Pulmonary artery endothelial cell (primary cell): ENCODE measurements around the gene BCR. TPM values are rescaled to one million over a fixed set of nuclear protein-coding genes. Genes with fewer than 3 reads are reported as not detected.

ENCODE experiments used
- DNase-seq: peaks from one replicate; pipeline ENCODE4 v3.0.0-alpha.2; 2011; ENCODE audit warnings: low read depth, low spot score
- total RNA-seq: library from RNA; depleted of rRNA; stranded (reverse); fragments of >200 nt; gene quantifications from 2 replicates; pipeline ENCODE4 v1.2.3, GENCODE V29; 2014

Gene BCR
- total RNA-seq, 1 donor from 2014 or later, result 131 TPM

- DNase-seq, result no peak
These were observed 49.3 kb downstream of the BCR start for GRCh38 chr22:23229646-23230045.

DNA sequence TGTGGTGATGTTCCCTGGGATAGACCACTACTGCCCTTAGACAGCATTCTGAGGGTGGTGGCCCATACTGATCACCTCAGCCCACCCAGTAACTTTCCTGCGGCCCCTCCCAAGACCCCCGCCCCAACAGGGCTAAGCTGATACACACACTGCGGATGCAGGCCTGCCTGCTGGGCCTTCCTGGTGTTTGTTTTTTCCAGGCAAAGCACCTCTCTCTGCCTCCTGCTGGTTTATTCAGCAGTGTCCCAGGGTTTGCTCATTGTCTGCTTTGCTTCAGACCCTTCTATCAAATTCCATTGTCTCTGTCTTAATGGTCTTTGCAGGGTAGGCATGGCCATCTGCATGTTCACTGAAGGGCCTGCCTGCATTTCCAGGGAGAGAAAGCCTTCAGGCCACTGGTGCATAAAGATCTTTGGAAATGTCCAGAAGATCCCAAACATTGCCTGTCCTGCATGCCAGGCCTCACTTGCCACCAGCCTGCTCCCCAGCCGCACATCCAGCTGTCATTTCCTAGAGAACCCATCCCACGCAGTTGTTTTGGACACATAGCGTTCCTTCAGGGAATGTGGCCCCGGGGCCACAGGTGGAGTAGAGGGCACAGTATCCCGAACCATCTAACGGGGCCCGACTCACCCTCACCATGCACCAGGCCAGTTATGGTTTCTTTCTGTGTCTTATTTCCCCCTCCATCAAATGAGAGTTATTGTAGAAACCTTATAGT is 50.2 kb downstream of the BCR start:
- DNase-seq, result no peak

- no peak for DNase-seq
These were observed 51.3 kb downstream of the BCR start for GRCh38 chr22:23231471-23232093.

DNA sequence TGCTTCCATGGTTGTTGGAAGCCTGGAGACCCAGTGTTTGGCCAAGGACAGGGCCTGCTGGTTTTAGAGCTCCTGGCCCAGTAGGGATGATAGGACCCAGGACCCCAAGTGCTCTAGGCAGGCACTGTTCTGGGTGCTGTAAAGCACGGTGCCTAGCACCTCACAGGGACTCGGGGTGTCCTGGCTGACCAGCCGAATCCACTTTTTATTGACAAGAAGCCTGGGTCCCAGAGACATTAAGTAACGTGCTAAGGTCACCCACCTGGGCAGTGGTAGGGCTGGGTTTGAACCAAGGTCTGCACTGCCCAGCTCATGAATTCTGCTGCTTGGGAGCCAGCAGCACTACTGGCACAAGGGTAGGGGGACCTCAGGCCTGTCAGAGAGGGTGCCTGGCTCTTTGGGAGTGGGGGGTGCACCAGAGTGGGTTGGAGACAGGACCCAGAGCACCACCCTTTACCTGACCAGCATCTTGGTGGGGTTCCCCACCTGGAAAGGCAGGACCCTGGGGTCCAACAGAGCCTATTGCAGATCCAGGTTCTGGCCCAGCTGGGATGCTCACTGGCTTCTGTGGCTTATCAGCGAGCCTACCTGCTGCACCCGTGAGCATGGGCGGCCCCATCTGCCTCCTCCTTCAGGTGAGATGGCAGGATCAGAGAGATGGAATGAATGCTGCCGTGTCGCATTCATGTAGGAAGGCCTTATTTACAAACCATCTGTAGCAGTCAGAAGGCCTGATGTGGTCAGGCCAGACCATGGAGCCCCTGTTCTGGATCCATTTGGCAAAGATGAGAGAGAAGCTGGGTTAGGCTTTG is 52.0 kb downstream of the BCR start:
- no peak for DNase-seq

GRCh38 chr22:23233084-23233531 is 52.8 kb downstream of the BCR start:
- no peak for DNase-seq

- no peak for DNase-seq
These were observed 53.6 kb downstream of the BCR start for GRCh38 chr22:23233752-23234408.

- DNase-seq, result no peak
These were observed 54.3 kb downstream of the BCR start for GRCh38 chr22:23234409-23235161.

- DNase-seq, result no peak
These were observed 55.1 kb downstream of the BCR start for GRCh38 chr22:23235425-23235824.

DNA sequence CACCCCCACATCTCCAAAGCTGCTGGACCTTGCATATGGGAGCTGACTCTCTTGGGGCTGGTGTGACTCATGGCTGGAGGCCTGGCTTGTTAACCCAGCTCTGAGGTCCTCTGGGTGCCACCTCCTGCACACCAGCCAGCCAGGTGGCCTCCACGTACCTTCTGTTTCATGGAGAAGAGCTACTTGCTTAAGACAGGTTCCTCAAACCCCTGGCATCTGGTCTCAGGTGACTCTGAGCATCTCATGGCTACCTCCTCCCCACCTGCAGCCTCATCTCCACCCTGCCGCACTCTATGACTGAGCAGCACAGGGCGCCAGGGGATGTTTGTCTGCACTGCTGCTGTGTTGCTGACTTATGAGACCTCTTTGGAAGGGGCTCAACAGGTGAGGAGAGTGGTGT is 55.7 kb downstream of the BCR start:
- DNase-seq, result no peak

DNA sequence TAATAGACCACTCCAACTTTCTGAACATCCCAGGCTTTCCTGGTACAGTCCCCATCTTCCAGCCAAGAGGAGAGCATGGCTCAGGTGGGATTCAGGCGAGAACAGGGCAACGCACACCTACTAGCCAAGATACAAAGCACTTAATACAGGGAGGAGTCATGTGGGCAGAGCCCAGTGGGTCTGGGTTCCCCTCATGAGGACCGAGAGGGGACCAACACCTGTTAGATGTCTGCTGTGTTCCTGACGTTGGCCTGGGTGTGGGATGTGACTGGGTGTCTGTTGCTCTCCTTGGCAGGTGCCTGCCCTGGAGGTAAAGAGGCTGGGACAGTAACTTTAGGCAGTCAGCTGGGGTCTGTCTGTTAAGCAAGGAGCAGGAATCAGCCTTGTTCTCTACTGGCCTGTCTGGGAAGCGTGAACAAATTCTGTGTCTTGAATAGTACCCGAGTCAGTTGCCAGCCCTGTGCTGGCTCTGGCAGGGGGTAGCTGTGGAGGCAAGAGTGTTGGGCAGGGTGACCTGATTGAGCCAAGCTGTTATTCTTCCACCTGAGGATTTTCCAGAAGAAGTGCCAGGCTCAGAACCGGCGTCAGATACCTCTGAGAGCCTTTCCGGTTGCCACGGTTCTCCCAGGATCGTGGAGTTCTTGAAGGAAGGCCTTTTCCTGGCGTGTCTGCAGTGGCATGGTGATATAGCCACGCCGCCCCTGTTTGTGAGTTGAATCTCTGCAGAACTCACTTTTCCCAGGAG is 56.3 kb downstream of the BCR start:
- no peak for DNase-seq

- DNase-seq, result no peak
These were observed 57.0 kb downstream of the BCR start for GRCh38 chr22:23237201-23237798.

- DNase-seq, result no peak
These were observed 57.5 kb downstream of the BCR start for GRCh38 chr22:23237841-23238240.

DNA sequence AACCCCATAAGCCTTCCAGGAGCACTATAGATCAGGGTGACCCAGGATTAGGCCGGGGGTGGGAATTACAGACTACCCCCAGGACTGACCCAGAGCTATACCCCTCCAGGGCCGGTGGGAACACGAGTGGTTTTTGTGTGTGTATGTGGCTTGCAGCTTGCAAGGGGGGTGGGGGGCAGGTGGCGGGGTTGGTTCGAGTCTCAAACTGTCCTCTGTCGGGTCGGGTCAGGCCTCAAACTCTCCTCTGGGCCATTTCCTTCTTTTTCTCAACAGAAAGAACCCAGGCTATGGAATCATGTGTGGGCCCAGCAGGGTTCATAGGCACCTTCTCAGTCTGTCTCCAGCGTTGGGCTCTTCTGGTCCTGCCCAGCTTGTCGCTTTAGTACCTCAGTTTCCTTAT is 58.4 kb downstream of the BCR start:
- DNase-seq, result no peak

DNA sequence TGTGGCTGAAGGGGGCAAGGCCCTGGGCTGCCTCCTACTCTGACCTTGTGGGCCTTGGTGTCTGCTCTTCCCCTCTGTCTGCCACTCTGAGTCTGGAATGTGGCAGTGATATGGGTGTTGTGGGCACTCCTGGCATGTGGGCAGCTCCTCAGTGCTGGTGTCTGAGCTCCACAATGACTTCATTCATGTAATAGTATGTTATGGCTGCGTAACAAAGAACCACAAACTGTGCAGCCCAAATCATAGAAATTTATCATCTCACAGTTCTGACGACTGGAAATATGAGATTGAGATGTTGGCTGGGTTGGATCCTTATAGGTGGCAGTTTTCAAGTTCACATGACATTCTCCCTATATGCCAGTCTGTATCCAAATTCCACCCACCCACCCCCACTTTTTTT is 59.1 kb downstream of the BCR start:
- no peak for DNase-seq

DNA sequence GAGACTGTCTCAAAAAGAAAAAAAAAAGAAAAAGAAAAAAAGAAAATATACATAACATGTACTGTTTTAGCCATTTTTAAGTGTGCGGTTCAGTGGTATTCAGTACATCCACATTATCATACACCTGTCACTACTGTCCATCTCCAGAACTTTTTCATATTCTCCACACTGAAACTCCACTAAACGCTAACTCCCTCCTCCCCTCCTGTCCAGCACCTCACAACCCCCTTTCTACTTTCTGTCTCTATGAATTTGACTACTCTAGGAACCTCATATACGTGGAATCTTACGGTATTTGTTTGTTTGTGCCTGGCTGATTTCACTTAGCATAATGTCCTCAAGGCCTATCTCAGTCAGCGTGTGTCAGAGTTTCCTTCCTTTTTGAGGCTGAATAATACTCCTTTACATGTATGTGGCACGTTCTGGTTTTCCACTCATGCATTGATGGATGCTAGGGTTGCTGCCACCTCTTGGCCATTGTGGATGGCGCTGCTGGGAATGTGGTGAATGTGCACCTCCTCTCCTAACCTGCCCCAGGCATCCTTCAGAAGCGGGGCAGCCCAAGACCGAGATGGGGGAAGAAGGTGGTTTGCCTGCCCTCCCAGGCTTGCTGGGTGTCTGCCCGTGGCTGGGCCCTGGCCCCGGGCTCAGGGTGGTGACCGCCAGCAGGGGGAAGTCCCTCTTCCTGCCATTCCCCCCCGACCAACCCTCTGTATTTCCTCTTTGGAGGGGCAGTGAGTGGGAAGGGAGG is 60.5 kb downstream of the BCR start:
- DNase-seq, result peak; percentile 81

DNA sequence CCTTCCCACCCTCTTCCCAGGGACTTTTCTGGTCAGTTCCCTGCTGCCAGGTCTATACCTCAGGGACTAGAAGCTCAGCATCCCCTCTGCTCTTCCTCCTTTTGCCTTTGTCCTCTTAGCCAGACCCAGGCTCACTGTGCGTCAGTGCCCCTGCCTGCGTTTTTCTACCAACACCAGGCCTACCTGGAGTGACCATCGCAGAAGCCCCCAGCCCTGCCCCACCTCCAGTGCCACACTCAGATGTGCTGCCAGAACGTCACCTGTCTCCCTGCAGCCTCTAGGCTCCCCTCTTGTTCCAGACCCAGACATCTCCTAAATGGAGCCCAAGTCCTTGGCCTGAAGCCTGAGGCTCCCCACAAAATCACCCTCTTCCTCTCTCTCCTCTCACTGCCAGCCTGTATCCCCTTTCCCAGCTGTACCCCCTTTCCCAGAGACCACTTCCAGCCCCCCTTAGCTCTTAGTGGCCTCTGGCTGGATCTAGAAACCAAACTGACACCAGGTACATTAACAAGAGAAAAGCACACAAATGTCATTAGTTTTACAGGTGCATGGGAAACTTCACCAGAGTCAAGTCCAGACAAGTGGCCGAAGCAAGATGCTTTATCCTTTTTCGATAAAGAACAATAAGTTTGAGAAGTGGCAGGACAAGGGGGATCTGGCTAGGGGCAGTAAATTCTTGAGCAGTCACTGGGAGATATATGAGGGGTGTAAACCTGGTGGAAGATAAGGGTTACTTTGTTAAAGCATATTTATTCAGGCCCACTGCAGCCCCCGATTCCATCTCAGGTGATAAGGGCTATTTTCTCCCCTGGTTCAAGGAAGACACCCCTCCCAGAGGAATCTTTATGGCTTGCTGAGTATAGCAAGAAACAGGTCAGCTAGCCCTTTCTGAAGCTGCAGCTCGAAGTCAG is 61.5 kb downstream of the BCR start:
- DNase-seq, result no peak

GRCh38 chr22:23242473-23243001 is 62.2 kb downstream of the BCR start:
- no peak for DNase-seq

GRCh38 chr22:23243006-23243573 is 62.8 kb downstream of the BCR start:
- no peak for DNase-seq
